ENCODE results near the gene CDC25A.

Gene CDC25A

DNA sequence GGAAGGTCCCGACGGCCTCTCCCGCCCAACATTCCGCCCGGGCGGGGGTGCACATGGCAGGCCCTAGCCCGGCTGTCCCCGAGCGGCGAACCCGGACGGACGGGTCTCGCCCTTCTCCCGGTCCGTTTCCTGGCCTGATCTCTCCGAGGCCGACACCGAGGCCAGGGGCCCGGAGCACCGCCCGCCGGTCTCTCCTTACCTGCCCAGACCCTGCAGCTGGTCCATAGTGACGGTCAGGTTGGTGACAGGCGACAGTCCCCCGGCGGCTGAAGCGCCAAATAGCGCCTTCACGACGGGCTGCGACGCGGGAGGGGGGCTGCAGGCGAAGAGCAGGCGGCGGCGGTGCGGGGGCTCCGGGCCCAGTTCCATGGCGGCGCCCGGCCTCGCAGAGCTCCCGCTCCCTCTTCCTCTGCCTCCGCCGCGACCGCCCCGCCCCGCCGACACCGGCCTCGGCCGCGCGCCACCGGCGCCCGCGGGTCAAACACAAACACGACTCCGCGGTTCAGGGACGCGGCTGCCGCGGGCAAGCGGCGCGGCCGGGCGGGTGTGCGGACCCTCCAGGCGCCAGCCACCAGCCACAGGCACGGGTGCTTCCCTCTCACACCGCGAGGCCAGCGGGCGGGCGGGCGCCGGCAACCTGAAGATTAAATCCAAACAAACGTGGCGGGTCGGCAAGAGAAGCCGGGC, 495 bp downstream of the CDC25A start:
- DNase-seq (ENCODE audit: low spot score) = peak; percentile 57

DNA sequence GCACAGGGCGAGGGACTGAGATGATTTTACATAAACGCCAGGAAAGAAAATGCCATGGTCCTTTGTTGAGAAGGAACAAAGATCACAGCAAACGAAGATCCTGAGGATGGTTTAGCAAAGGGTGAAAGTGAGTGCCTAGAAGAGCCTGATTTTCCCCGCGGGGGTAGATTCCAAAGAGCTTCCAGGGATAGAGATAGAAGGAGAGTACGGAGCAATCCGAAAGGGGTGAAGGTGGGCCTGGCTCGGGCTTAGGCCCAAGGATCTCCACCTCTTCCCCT, 977 bp downstream of the CDC25A start:
- TF ChIP-seq, protein P1, sequence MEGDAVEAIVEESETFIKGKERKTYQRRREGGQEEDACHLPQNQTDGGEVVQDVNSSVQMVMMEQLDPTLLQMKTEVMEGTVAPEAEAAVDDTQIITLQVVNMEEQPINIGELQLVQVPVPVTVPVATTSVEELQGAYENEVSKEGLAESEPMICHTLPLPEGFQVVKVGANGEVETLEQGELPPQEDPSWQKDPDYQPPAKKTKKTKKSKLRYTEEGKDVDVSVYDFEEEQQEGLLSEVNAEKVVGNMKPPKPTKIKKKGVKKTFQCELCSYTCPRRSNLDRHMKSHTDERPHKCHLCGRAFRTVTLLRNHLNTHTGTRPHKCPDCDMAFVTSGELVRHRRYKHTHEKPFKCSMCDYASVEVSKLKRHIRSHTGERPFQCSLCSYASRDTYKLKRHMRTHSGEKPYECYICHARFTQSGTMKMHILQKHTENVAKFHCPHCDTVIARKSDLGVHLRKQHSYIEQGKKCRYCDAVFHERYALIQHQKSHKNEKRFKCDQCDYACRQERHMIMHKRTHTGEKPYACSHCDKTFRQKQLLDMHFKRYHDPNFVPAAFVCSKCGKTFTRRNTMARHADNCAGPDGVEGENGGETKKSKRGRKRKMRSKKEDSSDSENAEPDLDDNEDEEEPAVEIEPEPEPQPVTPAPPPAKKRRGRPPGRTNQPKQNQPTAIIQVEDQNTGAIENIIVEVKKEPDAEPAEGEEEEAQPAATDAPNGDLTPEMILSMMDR (IDR thresholded peaks at IDR 0.05; ENCODE audit: borderline replicate concordance, control extremely low read depth, extremely low read depth, insufficient read depth, missing control alignments) = no peak
- no peak for DNase-seq (ENCODE audit: low spot score)
- in situ Hi-C loops (cut with MboI; ENCODE audit: low sequenced_read_pairs, unreplicated experiment) = no loop called here

More for the DNA sequence above, 495 bp downstream of the CDC25A start:
- TF ChIP-seq, protein P1 (IDR thresholded peaks at IDR 0.05; ENCODE audit: borderline replicate concordance, control extremely low read depth, extremely low read depth, insufficient read depth, missing control alignments) = no peak
- in situ Hi-C loops (cut with MboI; ENCODE audit: low sequenced_read_pairs, unreplicated experiment) = no loop called here

DNA sequence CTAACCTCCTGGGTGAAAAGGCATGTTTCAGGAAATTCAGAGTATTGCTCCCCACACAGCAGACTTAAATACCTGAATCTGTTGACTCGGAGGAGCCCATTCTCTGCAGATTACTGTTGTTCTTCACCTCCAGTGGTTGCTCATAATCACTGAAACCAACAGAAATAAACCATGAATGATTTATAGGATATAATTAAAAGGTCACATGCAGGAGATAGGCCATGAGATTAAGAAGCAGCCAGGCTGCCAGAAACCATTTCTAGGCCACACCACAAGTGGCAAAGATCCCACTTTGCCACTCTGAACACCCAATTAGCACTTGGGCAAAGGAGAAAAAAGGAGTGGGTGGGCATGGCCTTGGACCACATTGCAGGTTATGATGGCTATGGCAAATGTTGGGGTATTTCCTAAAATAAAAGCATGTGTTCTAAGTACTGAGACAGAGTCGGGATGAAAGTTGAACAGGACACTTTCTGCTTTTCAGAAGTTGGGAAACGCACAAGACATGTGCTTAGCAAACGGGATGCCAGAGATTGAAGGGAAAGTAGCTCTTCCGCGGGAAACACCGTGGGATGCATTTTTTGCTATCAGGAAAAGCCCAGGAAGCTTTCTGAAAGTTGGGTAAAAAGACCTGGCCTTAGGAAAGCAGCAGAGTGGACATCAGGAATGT, 1.5 kb downstream of the CDC25A start:
- TF ChIP-seq, protein P1 (IDR thresholded peaks at IDR 0.05; ENCODE audit: borderline replicate concordance, control extremely low read depth, extremely low read depth, insufficient read depth, missing control alignments) = no peak
- no peak for DNase-seq (ENCODE audit: low spot score)
- in situ Hi-C loops (cut with MboI; ENCODE audit: low sequenced_read_pairs, unreplicated experiment) = no loop called here

DNA sequence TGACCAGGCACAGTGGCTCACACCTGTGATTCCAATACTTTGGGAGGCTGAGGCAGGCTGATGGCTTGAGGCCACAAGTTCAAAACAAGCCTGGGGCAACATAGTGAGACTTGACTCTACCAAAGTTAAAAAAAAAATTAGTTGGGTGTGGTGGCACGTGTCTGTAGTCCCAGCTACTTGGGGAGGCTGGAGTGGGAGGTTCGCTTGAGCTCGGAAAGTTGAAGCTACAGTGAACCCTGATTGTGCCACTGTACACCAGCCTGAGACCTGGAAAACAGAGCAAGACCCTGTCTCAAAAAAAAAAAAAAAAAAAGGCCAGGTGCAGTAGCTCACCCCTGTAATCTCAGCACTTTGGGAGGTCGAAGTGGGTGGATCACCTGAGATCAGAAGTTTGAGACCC, 3.1 kb downstream of the CDC25A start:
- DNase-seq (ENCODE audit: low spot score) = no peak
- in situ Hi-C loops (cut with MboI; ENCODE audit: low sequenced_read_pairs, unreplicated experiment) = no loop called here
- TF ChIP-seq, protein P1 (IDR thresholded peaks at IDR 0.05; ENCODE audit: borderline replicate concordance, control extremely low read depth, extremely low read depth, insufficient read depth, missing control alignments) = no peak

DNA sequence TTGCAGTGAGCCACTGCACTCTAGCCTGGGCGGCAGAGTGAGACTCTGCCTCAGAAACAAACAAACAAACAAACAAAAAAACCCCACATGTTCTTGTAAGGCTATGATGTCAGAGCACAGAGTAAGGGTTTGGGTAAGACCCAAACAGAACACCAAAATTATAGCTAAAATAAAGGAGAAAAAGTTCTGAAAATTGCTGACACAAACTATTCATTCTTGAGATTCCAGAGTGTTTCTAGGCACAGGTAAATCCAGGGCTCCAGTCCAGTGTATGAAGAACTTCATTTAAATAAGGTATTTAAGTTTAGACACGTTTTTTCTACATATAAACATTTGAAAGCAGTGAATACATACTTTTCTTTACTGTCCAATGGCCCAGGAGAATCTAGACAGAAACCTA, 3.9 kb downstream of the CDC25A start:
- in situ Hi-C loops (cut with MboI; ENCODE audit: low sequenced_read_pairs, unreplicated experiment) = no loop called here
- TF ChIP-seq, protein P1 (IDR thresholded peaks at IDR 0.05; ENCODE audit: borderline replicate concordance, control extremely low read depth, extremely low read depth, insufficient read depth, missing control alignments) = no peak

DNA sequence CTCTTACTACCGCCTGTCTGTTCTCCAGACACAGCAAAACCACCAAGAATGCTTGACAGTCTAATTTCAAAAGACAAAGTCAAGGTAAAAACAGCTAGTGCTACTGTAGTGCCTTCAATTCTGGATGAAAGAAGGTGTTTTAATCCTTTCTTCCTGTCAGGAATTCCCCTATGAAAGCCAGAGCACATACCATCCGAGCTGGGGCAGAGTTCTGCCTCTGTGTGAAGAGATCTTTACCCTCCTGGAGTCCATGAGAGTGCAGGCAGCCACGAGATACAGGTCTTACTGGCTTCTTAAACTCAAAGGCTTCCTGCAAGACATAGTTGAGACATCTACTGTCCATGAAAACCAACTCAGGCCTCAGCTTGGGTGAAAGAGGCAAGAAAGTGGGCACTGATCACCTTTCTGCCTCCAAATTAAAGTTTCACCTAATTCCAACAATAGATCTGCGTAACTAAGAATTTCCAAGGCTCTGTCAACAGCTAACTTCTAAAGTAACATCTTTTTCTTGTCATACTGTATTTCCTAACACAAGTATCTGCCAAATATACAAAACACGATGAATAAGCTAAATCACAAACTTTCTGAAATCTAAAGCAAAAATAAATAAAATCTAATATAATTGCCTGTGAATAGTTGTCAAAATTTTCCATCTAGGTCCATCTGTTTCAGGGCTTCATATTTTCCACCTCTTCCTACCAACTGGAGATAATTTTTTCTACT, 7.5 kb downstream of the CDC25A start:
- in situ Hi-C loops (cut with MboI; ENCODE audit: low sequenced_read_pairs, unreplicated experiment) = no loop called here
- no peak for DNase-seq (ENCODE audit: low spot score)
- TF ChIP-seq, protein P1 (IDR thresholded peaks at IDR 0.05; ENCODE audit: borderline replicate concordance, control extremely low read depth, extremely low read depth, insufficient read depth, missing control alignments) = no peak

More for the DNA sequence above, 3.9 kb downstream of the CDC25A start:
- DNase-seq (ENCODE audit: low spot score) = no peak
